DND-41 (cell line): ENCODE measurements around the gene ASIC4.

ENCODE experiments used
- EZH2 ChIP-seq: IDR thresholded peaks from 3 replicates; pipeline ENCODE4 v1.6.1; 2012; ENCODE audit warnings: borderline replicate concordance, low read depth, mild to moderate bottlenecking, moderate library complexity, low read length, inconsistent platforms; ENCODE audit not compliant: severe bottlenecking
- TF ChIP-seq, protein P1 (sequence below): IDR thresholded peaks from 2 replicates; pipeline ENCODE4 v1.5.1; 2012; ENCODE audit warnings: borderline replicate concordance, low read length, moderate library complexity, mild to moderate bottlenecking; ENCODE audit not compliant: poor library complexity, severe bottlenecking; ENCODE audit errors: extremely low read depth

- TF ChIP-seq, protein P1, sequence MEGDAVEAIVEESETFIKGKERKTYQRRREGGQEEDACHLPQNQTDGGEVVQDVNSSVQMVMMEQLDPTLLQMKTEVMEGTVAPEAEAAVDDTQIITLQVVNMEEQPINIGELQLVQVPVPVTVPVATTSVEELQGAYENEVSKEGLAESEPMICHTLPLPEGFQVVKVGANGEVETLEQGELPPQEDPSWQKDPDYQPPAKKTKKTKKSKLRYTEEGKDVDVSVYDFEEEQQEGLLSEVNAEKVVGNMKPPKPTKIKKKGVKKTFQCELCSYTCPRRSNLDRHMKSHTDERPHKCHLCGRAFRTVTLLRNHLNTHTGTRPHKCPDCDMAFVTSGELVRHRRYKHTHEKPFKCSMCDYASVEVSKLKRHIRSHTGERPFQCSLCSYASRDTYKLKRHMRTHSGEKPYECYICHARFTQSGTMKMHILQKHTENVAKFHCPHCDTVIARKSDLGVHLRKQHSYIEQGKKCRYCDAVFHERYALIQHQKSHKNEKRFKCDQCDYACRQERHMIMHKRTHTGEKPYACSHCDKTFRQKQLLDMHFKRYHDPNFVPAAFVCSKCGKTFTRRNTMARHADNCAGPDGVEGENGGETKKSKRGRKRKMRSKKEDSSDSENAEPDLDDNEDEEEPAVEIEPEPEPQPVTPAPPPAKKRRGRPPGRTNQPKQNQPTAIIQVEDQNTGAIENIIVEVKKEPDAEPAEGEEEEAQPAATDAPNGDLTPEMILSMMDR: no peak
- no peak for TF ChIP-seq EZH2
Measured at GRCh38 chr2:219554350-219554749, 40.1 kb downstream of the ASIC4 start.
